HCT116 (cell line): Measurements from ENCODE around the gene FRRS1L. TPM values are rescaled to one million over a fixed set of nuclear protein-coding genes. Genes with fewer than 3 reads are reported as not detected.
A peak's percentile ranks its signal among the peaks of the same experiment; 100 is the strongest.

Experiments used
- ATAC-seq: fragments of 200-7000 bp; cut with Tn5 transposase; 2 replicates; pipeline ENCODE4 v1.9.1; 2020; ENCODE audit warnings: mild to moderate bottlenecking, moderate library complexity
- BruUV-seq: library from RNA; stranded (reverse); fragments of 400-500 nt; replicated peaks from 2 replicates; lab custom pipeline; 2021; lab: Mats Ljungman, UMichigan
- CTCF ChIA-PET: fragments of 300-600 bp; sonication (Branson Sonifier 250); formaldehyde crosslinking; loops from one replicate; lab custom pipeline; 2021; ENCODE audit warnings: antibody characterized with exemption; lab: Charles Lee
- POLR2A ChIA-PET: fragments of 300-600, 350-600 bp; sonication (Branson Sonifier 250); formaldehyde crosslinking; loops from one replicate; lab custom pipeline; 2021; ENCODE audit warnings: antibody characterized with exemption; lab: Charles Lee
- RAD21 ChIA-PET, 2 experiments: fragments of 300-600 bp; sonication (Branson Sonifier 250); formaldehyde crosslinking; loops; one replicate each; lab custom pipeline; 2023; ENCODE audit warnings: low total read pairs in 2 of 2; ENCODE audit not compliant: uncharacterized antibody in 2 of 2, unreplicated experiment in 2 of 2, low non-redundant PET in 1 of 2; lab: Charles Lee
- DNase-seq: peaks from one replicate; pipeline ENCODE4 v3.0.0-alpha.2; 2010; ENCODE audit warnings: low read depth, low spot score
- H2AFZ ChIP-seq: fragments of 200-600 bp; shearing (Covaris generic), sonication (generic); 2 replicates; pipeline ENCODE4 v1.6.1; 2017; ENCODE audit warnings: low read depth, mixed run types, mixed read lengths, antibody characterized with exemption, low read length; ENCODE audit not compliant: poor library complexity, severe bottlenecking
- H3K27ac ChIP-seq: 2 replicates; pipeline ENCODE4 v1.5.1; 2012; ENCODE audit warnings: low read depth, low read length
- H3K27me3 ChIP-seq: fragments of 200-600 bp; sonication (generic); 2 replicates; pipeline ENCODE4 v1.6.1; 2016; ENCODE audit warnings: mixed run types, low read length, mixed read lengths; ENCODE audit not compliant: insufficient read depth
- H3K36me3 ChIP-seq, 2 experiments: fragments of 200-500 bp in 1 of 2; fragments of 200-600 bp in 1 of 2; sonication (Bioruptor generic) in 1 of 2; sonication (generic) in 1 of 2; 2 replicates each; pipeline versions ENCODE4 v1.5.1 to v1.6.1; 2014 to 2016; ENCODE audit warnings: low read length in 2 of 2, inconsistent platforms in 1 of 2, mixed read lengths in 1 of 2, mixed run types in 1 of 2; ENCODE audit not compliant: insufficient read depth in 2 of 2, control insufficient read depth in 1 of 2
- H3K4me1 ChIP-seq, 2 experiments: fragments of 200-600 bp in 1 of 2; sonication (generic) in 1 of 2; 2 replicates each; pipeline versions ENCODE4 v1.5.1 to v1.6.1; 2012 to 2017; ENCODE audit warnings: low read length in 2 of 2, inconsistent platforms in 1 of 2, mild to moderate bottlenecking in 1 of 2, mixed read lengths in 1 of 2, mixed run types in 1 of 2, moderate library complexity in 1 of 2; ENCODE audit not compliant: insufficient read depth in 2 of 2, control insufficient read depth in 1 of 2
- H3K4me2 ChIP-seq: fragments of 200-600 bp; sonication (generic); 2 replicates; pipeline ENCODE4 v1.6.1; 2017; ENCODE audit warnings: mixed run types, low read length, mixed read lengths
- H3K4me3 ChIP-seq, 2 experiments: fragments of 200-600 bp in 1 of 2; sonication (generic) in 1 of 2; replicated peaks in 1 of 2; 2 replicates each; pipeline ENCODE4 v1.5.1; 2011 to 2016; ENCODE audit warnings: low read length in 2 of 2, control low read depth in 1 of 2, low read depth in 1 of 2, mild to moderate bottlenecking in 1 of 2, mixed read lengths in 1 of 2, mixed run types in 1 of 2
- H3K79me2 ChIP-seq: fragments of 200-600 bp; sonication (generic); 2 replicates; pipeline ENCODE4 v1.6.1; 2017; ENCODE audit warnings: mild to moderate bottlenecking, mixed run types, low read length, moderate library complexity, mixed read lengths; ENCODE audit not compliant: insufficient read depth
- H3K9ac ChIP-seq: fragments of 200-600 bp; sonication (generic); 2 replicates; pipeline ENCODE4 v1.6.1; 2016; ENCODE audit warnings: low read length, mixed read lengths
- H3K9me2 ChIP-seq: fragments of 200-600 bp; sonication (generic), shearing (Covaris generic); 2 replicates; pipeline ENCODE4 v1.6.1; 2017; ENCODE audit warnings: mixed run types, mild to moderate bottlenecking, moderate library complexity; ENCODE audit not compliant: insufficient read depth
- H3K9me3 ChIP-seq, 2 experiments: fragments of 200-500 bp in 1 of 2; fragments of 200-600 bp in 1 of 2; sonication (Bioruptor generic) in 1 of 2; sonication (generic) in 1 of 2; 2 replicates each; pipeline ENCODE4 v1.6.1; 2014 to 2017; ENCODE audit warnings: low read length in 2 of 2, mixed read lengths in 2 of 2, inconsistent platforms in 1 of 2, low read depth in 1 of 2, mild to moderate bottlenecking in 1 of 2, mixed run types in 1 of 2, moderate library complexity in 1 of 2; ENCODE audit not compliant: control insufficient read depth in 1 of 2, insufficient read depth in 1 of 2
- H4K20me1 ChIP-seq: fragments of 200-600 bp; sonication (generic), shearing (Covaris generic); 2 replicates; pipeline ENCODE4 v1.6.1; 2017; ENCODE audit warnings: mixed run types, mild to moderate bottlenecking, moderate library complexity; ENCODE audit not compliant: insufficient read depth
- CTCF ChIP-seq, 3 experiments: fragments of 200-600 bp in 1 of 3; sonication (generic) in 1 of 3; IDR thresholded peaks in 2 of 3; conservative IDR thresholded peaks in 1 of 3; 2 replicates each; pipeline ENCODE4 v1.5.1; 2012 to 2017; ENCODE audit warnings: low read depth in 2 of 3, low read length in 2 of 3, antibody characterized with exemption in 1 of 3, borderline replicate concordance in 1 of 3, control low read depth in 1 of 3, mild to moderate bottlenecking in 1 of 3, mixed read lengths in 1 of 3, mixed run types in 1 of 3, moderate library complexity in 1 of 3; ENCODE audit not compliant: insufficient read depth in 1 of 3
- EGR1 ChIP-seq: IDR thresholded peaks from 2 replicates; pipeline ENCODE4 v1.6.1; 2012; ENCODE audit warnings: low read depth
- EZH2 ChIP-seq: fragments of 200-600 bp; sonication (generic); IDR thresholded peaks from 2 replicates; pipeline ENCODE4 v1.6.1; 2017; ENCODE audit warnings: antibody characterized with exemption, mixed run types
- FOSL1 ChIP-seq: IDR thresholded peaks from 2 replicates; pipeline ENCODE4 v1.6.1; 2012; ENCODE audit warnings: low read depth
- MAX ChIP-seq: IDR thresholded peaks from 2 replicates; pipeline ENCODE4 v1.6.1; 2012
- POLR2A ChIP-seq: IDR thresholded peaks from 2 replicates; pipeline ENCODE4 v1.7.0; 2011; ENCODE audit warnings: borderline replicate concordance; ENCODE audit not compliant: insufficient read depth, insufficient read length; ENCODE audit errors: extremely low read depth
- RAD21 ChIP-seq: IDR thresholded peaks from 2 replicates; pipeline ENCODE4 v1.6.1; 2012; ENCODE audit warnings: low read depth, mild to moderate bottlenecking
- SP1 ChIP-seq: IDR thresholded peaks from 2 replicates; pipeline ENCODE4 v1.6.1; 2012; ENCODE audit warnings: low read depth
- TCF7L2 ChIP-seq: IDR thresholded peaks from 2 replicates; pipeline ENCODE4 v1.7.0; 2011; ENCODE audit warnings: borderline replicate concordance, inconsistent platforms; ENCODE audit not compliant: insufficient read depth, insufficient read length; ENCODE audit errors: extremely low read depth
- intact Hi-C: fragments of 100-400 bp; cut with micrococcal nuclease; formaldehyde crosslinking; loops from 2 replicates; pipeline ENCODE4 v1.10.0; 2022
- total RNA-seq: library from RNA; stranded (reverse); gene quantifications from one replicate; pipeline ENCODE4 v1.2.1, GENCODE V29; 2021; ENCODE audit not compliant: unreplicated experiment
- TF ChIP-seq, protein P1 (sequence below): IDR thresholded peaks from 2 replicates; pipeline ENCODE4 v1.6.1; 2012

Gene FRRS1L
- total RNA-seq, 1 experiment from 2014 or later: not detected

DNA sequence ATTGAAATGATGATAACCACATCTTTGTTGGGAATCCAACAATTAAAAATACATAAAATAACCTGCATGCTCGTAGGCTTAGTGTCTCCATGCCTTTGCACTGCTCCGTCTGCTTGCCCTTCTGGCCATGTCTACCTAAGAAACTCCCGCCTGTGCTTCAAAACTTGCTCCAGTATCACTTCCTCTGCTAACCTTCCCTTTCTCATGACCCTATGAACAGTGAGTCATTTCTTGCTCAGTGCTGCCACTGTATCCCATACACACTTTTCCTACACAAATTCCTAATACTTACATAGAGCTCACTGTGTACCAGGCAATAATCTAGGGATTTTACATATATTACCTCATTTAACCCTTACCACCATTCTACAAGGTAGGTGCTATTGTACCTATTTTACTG is 80.8 kb downstream of the FRRS1L start:
- CTCF ChIA-PET: no interaction called here
- DNase-seq: no peak
- peak; percentile 60; the same call in 1 of the 2 replicates for ATAC-seq

More for the DNA sequence above, 80.8 kb downstream of the FRRS1L start:
- H3K4me1 ChIP-seq: peaks cover 0 to 11% of the 10 kb centered on the region in 2 experiments; a peak in 2 of 4 replicates
- POLR2A ChIA-PET: no interaction called here
- TF ChIP-seq FOSL1 (no peak), RAD21 (no peak), POLR2A (no peak), EZH2 (no peak), SP1 (no peak), CTCF (IDR thresholded peaks at IDR 0.05 in 2 of 3, conservative IDR thresholded peaks at IDR 0.05 in 1 of 3; ENCODE audit: borderline replicate concordance in 1 of 3, insufficient read depth in 1 of 3, low read depth in 2 of 3, low read length in 2 of 3) (no peak), TCF7L2 (no peak), MAX (no peak), EGR1 (no peak)
- TF ChIP-seq, protein P1, sequence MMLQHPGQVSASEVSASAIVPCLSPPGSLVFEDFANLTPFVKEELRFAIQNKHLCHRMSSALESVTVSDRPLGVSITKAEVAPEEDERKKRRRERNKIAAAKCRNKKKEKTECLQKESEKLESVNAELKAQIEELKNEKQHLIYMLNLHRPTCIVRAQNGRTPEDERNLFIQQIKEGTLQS: no peak
- TF ChIP-seq, all 23 proteins: peak for 0
- H3K4me2 ChIP-seq: 0 out of 2 replicates have a peak overlapping the region, but pooled peaks have one; percentile 0
- peaks cover 15% of the 10 kb centered on the region for H3K79me2 ChIP-seq
- H3K9me2 ChIP-seq: no peaks in the 10 kb centered on the region
- H3K9me3 ChIP-seq: no peaks in the 10 kb centered on the region
- peaks cover 4 to 28% of the 10 kb centered on the region in 2 experiments for H3K36me3 ChIP-seq
- H3K4me3 ChIP-seq: no peak overlapping the region
- intact Hi-C loops: no loop called here
- no TSS peak for BruUV-seq
- H3K27ac ChIP-seq: no peak overlapping the region
- no peak overlapping the region for H2AFZ ChIP-seq
- no peaks in the 10 kb centered on the region for H4K20me1 ChIP-seq
- H3K9ac ChIP-seq: no peak overlapping the region
- H3K27me3 ChIP-seq: no peaks in the 10 kb centered on the region
- RAD21 ChIA-PET: no interaction called here
